Keratinocyte (primary cell): Measurements from ENCODE around the gene SPIRE1. TPM values are rescaled to one million over a fixed set of nuclear protein-coding genes. Genes with fewer than 3 reads are reported as not detected.

Source experiments
- DNase-seq: peaks from one replicate; pipeline ENCODE4 v3.0.0-alpha.2; 2011; ENCODE audit warnings: low read depth, missing footprints, low spot score
- FAIRE-seq: peaks from 2 replicates; lab custom pipeline; 2011; peaks lifted over from hg19 to GRCh38; lab: Jason Lieb, UNC
- H2AFZ ChIP-seq: 2 replicates; pipeline ENCODE4 v1.6.0; 2012; ENCODE audit warnings: low read length, control low read depth, inconsistent platforms; ENCODE audit not compliant: control insufficient read depth
- H3K27ac ChIP-seq: 2 replicates; pipeline ENCODE4 v1.5.1; 2011; ENCODE audit warnings: low read length; ENCODE audit not compliant: control insufficient read depth, insufficient read depth
- H3K27me3 ChIP-seq: 3 replicates; pipeline ENCODE4 v1.6.0; 2011; ENCODE audit warnings: low read length; ENCODE audit not compliant: control insufficient read depth, insufficient read depth; ENCODE audit errors: extremely low read depth
- H3K36me3 ChIP-seq, 2 experiments: 2 replicates in 1 of 2; 3 replicates in 1 of 2; pipeline ENCODE4 v1.5.1; 2011; ENCODE audit warnings: low read length in 2 of 2, mild to moderate bottlenecking in 1 of 2; ENCODE audit not compliant: control insufficient read depth in 2 of 2, insufficient read depth in 2 of 2; ENCODE audit errors: extremely low read depth in 1 of 2
- H3K4me1 ChIP-seq: 3 replicates; pipeline ENCODE4 v1.5.1; 2011; ENCODE audit warnings: low read length; ENCODE audit not compliant: control insufficient read depth, insufficient read depth; ENCODE audit errors: extremely low read depth
- H3K4me2 ChIP-seq: 3 replicates; pipeline ENCODE4 v1.6.0; 2011; ENCODE audit warnings: low read depth, low read length; ENCODE audit not compliant: control insufficient read depth, insufficient read depth; ENCODE audit errors: extremely low read depth
- H3K4me3 ChIP-seq, 3 experiments: fragments of 200-600 bp in 1 of 3; sonication (generic) in 1 of 3; 2 replicates in 2 of 3; 3 replicates in 1 of 3; pipeline ENCODE4 v1.5.1; 2011 to 2016; ENCODE audit warnings: low read length in 3 of 3, mild to moderate bottlenecking in 3 of 3, control low read depth in 2 of 3, inconsistent platforms in 1 of 3, low read depth in 1 of 3, mixed read lengths in 1 of 3, mixed run types in 1 of 3, moderate library complexity in 1 of 3; ENCODE audit not compliant: control insufficient read depth in 2 of 3, insufficient read depth in 2 of 3; ENCODE audit errors: extremely low read depth in 1 of 3
- H3K79me2 ChIP-seq: 2 replicates; pipeline ENCODE4 v1.6.0; 2012; ENCODE audit warnings: low read length; ENCODE audit not compliant: control insufficient read depth, insufficient read depth
- H3K9ac ChIP-seq: 3 replicates; pipeline ENCODE4 v1.6.0; 2011; ENCODE audit warnings: low read length; ENCODE audit not compliant: control insufficient read depth, insufficient read depth; ENCODE audit errors: extremely low read depth
- H3K9me1 ChIP-seq: 3 replicates; pipeline ENCODE4 v1.6.0; 2011; ENCODE audit warnings: low read length; ENCODE audit not compliant: control insufficient read depth, insufficient read depth; ENCODE audit errors: extremely low read depth
- H3K9me3 ChIP-seq: 2 replicates; pipeline ENCODE4 v1.5.1; 2012; ENCODE audit warnings: low read depth, low read length; ENCODE audit not compliant: control insufficient read depth
- H4K20me1 ChIP-seq: 3 replicates; pipeline ENCODE4 v1.6.0; 2011; ENCODE audit warnings: low read length; ENCODE audit not compliant: control insufficient read depth, insufficient read depth; ENCODE audit errors: extremely low read depth
- EZH2 ChIP-seq: IDR thresholded peaks from one replicate; pipeline ENCODE4 v1.6.1; 2012; ENCODE audit warnings: inconsistent platforms, mild to moderate bottlenecking, low read length, moderate library complexity
- dilution Hi-C: fragments of 300-500 bp; cut with MboI; formaldehyde crosslinking; loops from one replicate; pipeline ENCODE4 v1.7.0; 2020; ENCODE audit warnings: low sequenced_read_pairs; ENCODE audit not compliant: extremely low pct_ligation_motif_present
- polyA plus RNA-seq, 5 experiments: library from polyadenylated mRNA; depleted of rRNA in 3 of 5; stranded (reverse) in 3 of 5; stranded (forward) in 1 of 5; unstranded in 1 of 5; fragments of >200 nt; gene quantifications; 1 replicate in 1 of 5; 2 replicates in 3 of 5; 3 replicates in 1 of 5; pipeline versions ENCODE4 v1.2.1 to v1.2.3, GENCODE V29; 2011 to 2012; ENCODE audit warnings: missing spikeins in 2 of 5, low read depth in 1 of 5, low replicate concordance in 1 of 5
- TF ChIP-seq, protein P1 (sequence below), 3 experiments: IDR thresholded peaks in 1 of 3; conservative IDR thresholded peaks in 1 of 3; optimal IDR thresholded peaks in 1 of 3; 2 replicates in 2 of 3; 3 replicates in 1 of 3; pipeline versions ENCODE3 to v1.5.1; 2011; ENCODE audit warnings: low read length in 3 of 3, mild to moderate bottlenecking in 3 of 3, moderate library complexity in 2 of 3, control low read depth in 1 of 3, inconsistent platforms in 1 of 3; ENCODE audit not compliant: insufficient read depth in 2 of 3; ENCODE audit errors: extremely low read depth in 1 of 3

The SPIRE1 gene
- polyA plus RNA-seq, 1 donor (not counting 4 experiments of a cell fraction or from before 2014, with no cell fraction given), result 20.6 TPM

- H4K20me1 ChIP-seq, result no peaks in the 10 kb centered on the region
- H3K79me2 ChIP-seq, result no peaks in the 10 kb centered on the region
- no peak for FAIRE-seq
- dilution Hi-C loops, result no loop called here
- TF ChIP-seq, protein P1, sequence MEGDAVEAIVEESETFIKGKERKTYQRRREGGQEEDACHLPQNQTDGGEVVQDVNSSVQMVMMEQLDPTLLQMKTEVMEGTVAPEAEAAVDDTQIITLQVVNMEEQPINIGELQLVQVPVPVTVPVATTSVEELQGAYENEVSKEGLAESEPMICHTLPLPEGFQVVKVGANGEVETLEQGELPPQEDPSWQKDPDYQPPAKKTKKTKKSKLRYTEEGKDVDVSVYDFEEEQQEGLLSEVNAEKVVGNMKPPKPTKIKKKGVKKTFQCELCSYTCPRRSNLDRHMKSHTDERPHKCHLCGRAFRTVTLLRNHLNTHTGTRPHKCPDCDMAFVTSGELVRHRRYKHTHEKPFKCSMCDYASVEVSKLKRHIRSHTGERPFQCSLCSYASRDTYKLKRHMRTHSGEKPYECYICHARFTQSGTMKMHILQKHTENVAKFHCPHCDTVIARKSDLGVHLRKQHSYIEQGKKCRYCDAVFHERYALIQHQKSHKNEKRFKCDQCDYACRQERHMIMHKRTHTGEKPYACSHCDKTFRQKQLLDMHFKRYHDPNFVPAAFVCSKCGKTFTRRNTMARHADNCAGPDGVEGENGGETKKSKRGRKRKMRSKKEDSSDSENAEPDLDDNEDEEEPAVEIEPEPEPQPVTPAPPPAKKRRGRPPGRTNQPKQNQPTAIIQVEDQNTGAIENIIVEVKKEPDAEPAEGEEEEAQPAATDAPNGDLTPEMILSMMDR (optimal IDR thresholded peaks at IDR 0.05 in 1 of 3, IDR thresholded peaks at IDR 0.05 in 1 of 3, conservative IDR thresholded peaks at IDR 0.05 in 1 of 3; ENCODE audit: extremely low read depth in 1 of 3, insufficient read depth in 2 of 3, low read length in 3 of 3), result no peak
- no peak for TF ChIP-seq EZH2
- no peaks in the 10 kb centered on the region for H3K27me3 ChIP-seq
- H3K4me1 ChIP-seq, result no peaks in the 10 kb centered on the region
- H2AFZ ChIP-seq, result no peak overlapping the region
- H3K9ac ChIP-seq, result no peak overlapping the region
- H3K27ac ChIP-seq, result no peak overlapping the region
- no peaks in the 10 kb centered on the region for H3K9me1 ChIP-seq
- no peak overlapping the region for H3K4me3 ChIP-seq
- H3K36me3 ChIP-seq, result no peaks in the 10 kb centered on the region
- H3K4me2 ChIP-seq, result no peak overlapping the region
- DNase-seq, result no peak
- no peaks in the 10 kb centered on the region for H3K9me3 ChIP-seq
These were observed 77.1 kb downstream of the SPIRE1 start for GRCh38 chr18:12580630-12581342.

DNA sequence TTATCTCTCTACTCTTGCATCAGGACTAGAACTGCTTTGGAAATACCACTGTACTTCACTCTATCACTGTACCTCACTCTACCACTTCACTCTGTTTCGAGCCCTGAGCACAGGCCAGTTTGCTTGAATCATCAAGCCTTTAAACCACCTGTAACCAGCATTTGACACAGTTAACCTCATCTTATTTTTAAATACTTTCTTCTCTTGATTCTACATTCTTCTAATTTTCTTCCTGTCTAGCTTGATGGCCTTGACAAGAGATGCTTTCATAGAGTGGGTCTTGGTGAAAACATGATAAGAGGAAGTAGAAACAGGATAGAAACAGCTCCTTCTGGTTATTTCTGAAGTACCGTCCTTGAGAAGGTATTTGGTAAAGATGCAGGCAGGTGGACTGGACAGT is 78.1 kb downstream of the SPIRE1 start:
- DNase-seq (no peak), FAIRE-seq (no peak)
- no peaks in the 10 kb centered on the region for H3K4me1 ChIP-seq
- H3K27me3 ChIP-seq, result no peaks in the 10 kb centered on the region
- no peaks in the 10 kb centered on the region for H3K9me3 ChIP-seq
- no peaks in the 10 kb centered on the region for H3K9me1 ChIP-seq
- H2AFZ ChIP-seq, result no peak overlapping the region
- dilution Hi-C loops, result no loop called here
- H3K79me2 ChIP-seq, result no peaks in the 10 kb centered on the region
- no peaks in the 10 kb centered on the region for H3K36me3 ChIP-seq
- no peak overlapping the region for H3K4me3 ChIP-seq
- H3K9ac ChIP-seq, result no peak overlapping the region
- H3K27ac ChIP-seq, result no peak overlapping the region
- TF ChIP-seq, protein P1 (optimal IDR thresholded peaks at IDR 0.05 in 1 of 3, IDR thresholded peaks at IDR 0.05 in 1 of 3, conservative IDR thresholded peaks at IDR 0.05 in 1 of 3; ENCODE audit: extremely low read depth in 1 of 3, insufficient read depth in 2 of 3, low read length in 3 of 3), result no peak
- TF ChIP-seq EZH2, result no peak
- H3K4me2 ChIP-seq, result no peak overlapping the region
- H4K20me1 ChIP-seq, result peaks cover 3% of the 10 kb centered on the region
